HEK293T (cell line): ENCODE measurements around the gene DDX28.

Experiments
- FOXM1 ChIP-seq: fragments of 450-650 bp; IDR thresholded peaks from 2 replicates; pipeline ENCODE4 v1.6.1; 2017; ENCODE audit warnings: mild to moderate bottlenecking, borderline replicate concordance
- PKNOX1 ChIP-seq: fragments of 450-650 bp; IDR thresholded peaks from 2 replicates; pipeline ENCODE4 v1.6.1; 2016
- TARDBP ChIP-seq: fragments of 450-650 bp; IDR thresholded peaks from 2 replicates; pipeline ENCODE4 v1.6.1; 2016

GRCh38 chr16:68071518-68071901, 48.5 kb upstream of the DDX28 start:
- TF ChIP-seq PKNOX1 (no peak), FOXM1 (no peak), TARDBP (no peak)
